NCI-H2081 treated with DMSO at 0.1 percent for 48 hours (cell line): ENCODE results near the gene SNRNP48.

Experiments used
- DNase-seq: peaks from one replicate; lab custom pipeline; 2025; lab: John Stamatoyannopoulos, UW

Gene SNRNP48

GRCh38 chr6:7594579-7595125 lies 4.7 kb downstream of the SNRNP48 start:
- DNase-seq: no peak

DNA sequence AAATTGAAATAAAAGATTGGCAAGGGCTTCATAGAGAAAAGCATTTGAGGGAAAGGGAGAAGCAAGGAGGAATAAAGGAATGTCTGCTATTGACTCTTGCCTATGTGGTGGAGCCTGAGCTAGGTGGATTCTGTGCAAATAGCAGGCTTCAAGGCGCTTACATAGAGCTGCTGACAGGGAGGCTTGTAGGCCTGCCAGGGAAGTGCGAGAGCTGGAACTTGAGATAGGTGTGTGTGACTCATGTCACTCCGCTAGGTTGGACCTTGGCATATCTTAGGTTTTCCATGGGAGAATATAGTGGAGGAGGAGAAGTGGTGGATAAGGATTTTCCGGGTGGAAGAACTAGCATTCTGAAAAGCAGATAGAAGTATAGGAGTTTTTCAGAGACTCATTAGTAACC lies 14.0 kb downstream of the SNRNP48 start:
- DNase-seq: no peak

- no peak for DNase-seq
Observed at GRCh38 chr6:7604506-7604905, 14.5 kb downstream of the SNRNP48 start.

- no peak for DNase-seq
Observed at GRCh38 chr6:7615611-7616383, 25.8 kb downstream of the SNRNP48 start.

GRCh38 chr6:7617801-7618764 lies 28.1 kb downstream of the SNRNP48 start:
- no peak for DNase-seq

GRCh38 chr6:7621761-7622160 lies 31.8 kb downstream of the SNRNP48 start:
- no peak for DNase-seq

GRCh38 chr6:7624796-7625710 lies 35.1 kb downstream of the SNRNP48 start:
- peak; percentile 13 for DNase-seq

DNA sequence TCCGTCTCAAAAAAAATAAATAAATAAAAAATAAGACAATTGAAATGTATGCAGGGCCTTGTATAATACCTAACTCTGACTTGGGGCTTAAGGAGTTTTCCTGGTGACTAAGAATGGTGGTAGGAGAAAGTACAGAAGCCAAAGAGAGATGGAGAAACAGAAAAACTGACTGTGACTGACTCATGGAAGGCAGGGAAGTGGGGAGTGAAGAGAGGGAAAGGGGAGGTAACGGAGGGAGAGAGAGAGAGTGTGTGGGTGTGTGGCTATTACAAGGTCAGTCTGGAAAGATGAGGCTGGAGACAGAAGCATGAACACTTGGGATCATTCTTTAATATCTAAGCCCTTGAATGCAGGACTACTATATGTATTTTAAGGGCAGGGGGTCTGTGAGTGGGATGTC lies 38.5 kb downstream of the SNRNP48 start:
- DNase-seq: no peak

DNA sequence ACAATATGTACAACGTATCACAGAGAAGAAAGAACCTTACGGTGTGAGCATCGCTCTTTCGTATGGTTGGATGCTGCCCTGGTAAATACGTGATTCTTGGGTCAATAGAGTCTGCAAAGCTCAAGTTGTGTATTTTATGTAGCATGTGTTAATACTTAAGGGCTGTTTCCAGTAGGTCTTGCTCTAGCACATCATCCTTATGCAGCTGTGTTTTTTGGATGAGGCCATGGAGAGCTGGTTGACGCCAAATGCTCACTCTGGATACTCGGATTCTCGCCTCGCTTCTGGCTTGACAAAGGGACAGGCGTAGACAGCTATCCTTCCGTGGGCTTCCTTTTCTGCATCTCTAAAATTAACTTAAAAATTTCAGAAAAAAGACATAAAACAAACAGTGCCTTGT lies 38.9 kb downstream of the SNRNP48 start:
- no peak for DNase-seq

- no peak for DNase-seq
Observed at GRCh38 chr6:7629321-7629720, 39.3 kb downstream of the SNRNP48 start.

DNA sequence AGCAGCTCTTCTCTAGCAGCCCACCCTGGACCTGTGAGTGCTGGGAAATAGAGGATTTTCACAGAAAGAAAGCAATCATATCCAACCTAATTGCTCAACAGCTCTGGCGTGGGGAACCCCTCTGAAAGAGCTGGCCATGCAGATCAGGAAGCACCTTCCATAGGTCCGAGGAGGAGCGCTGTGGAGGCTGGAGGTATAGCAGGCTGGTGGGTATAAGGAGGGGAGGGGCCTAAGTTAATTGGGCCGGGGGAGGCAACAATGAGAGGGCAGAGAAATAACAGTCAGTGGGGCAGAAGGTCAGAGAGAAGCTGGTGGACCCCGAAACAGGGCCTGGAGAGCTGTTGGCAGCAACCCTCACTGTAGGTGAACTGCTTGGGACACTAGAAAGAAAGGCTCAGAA lies 40.8 kb downstream of the SNRNP48 start:
- no peak for DNase-seq

DNA sequence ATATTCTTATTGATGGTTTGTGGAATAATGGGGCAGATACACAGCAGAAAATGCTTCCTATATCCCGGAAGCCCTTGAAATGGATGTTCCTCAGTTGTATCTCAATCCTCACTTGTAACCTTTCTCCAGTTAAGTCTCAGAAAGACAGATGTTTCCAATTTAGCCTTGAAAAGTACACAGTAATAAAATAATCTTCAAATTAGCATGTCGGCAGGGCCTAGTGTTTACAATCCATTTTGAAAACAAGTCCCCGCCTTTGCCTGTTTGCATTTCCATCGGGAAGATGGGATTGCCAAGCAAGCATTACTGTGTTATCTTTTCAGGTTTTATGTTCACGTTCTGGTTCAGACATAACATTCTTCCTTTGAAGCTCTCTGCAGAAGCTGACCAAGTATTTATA lies 41.5 kb downstream of the SNRNP48 start:
- no peak for DNase-seq

DNA sequence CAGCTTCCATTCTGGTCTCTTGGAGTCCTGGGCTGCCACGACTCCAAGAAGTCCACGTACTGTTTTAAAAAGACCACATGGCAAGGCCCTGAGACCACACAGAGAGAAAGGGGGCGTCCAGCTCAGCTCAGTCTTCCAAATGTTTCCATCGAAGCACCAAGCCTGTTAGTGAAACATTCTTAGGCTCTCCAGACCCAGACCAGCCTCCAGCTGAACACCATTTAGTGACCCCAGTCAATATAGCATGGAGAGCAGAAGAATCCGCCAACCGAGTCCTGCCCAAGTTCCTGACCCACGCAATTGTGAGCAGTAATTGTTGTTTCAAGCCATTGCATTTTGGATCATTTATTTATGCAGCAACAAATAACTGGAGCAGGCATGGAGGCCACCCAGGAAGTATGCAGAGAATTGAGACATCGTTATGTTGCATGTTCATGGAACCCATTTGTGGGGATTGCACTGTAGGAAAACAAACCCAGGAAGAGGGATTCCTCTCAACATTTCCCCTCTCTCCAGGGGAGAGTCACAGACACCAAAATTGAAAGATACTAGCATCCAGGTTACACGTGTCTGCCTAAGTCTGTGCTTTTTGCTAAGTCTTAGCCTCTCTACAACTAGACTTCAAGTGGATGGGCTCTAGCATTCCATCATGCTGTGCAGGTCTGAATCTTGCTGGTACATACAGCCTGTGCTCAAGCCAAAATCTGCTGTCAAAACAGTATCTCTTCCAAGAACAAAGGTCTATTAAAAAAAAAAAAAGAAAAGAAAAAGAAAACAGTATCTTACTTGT lies 42.7 kb downstream of the SNRNP48 start:
- no peak for DNase-seq

DNA sequence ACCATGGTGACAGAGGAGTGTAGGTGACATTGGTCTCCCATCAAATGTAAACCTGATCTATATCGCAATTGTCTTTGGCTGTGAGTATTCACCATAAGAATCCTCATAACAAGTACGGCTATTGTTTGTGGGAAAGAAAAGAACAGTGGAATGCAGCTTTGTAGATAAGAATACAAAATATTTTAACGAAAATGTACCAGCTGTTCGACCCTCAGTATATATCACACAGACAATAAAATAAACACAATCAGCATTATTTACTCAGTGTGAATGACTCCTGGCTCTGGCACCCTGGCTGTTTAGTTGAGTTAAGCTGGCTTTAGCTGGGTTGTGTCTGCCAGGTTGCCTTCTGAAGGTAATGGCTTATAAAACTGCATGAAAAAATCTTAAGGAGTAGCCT lies 43.4 kb downstream of the SNRNP48 start:
- DNase-seq: no peak

DNA sequence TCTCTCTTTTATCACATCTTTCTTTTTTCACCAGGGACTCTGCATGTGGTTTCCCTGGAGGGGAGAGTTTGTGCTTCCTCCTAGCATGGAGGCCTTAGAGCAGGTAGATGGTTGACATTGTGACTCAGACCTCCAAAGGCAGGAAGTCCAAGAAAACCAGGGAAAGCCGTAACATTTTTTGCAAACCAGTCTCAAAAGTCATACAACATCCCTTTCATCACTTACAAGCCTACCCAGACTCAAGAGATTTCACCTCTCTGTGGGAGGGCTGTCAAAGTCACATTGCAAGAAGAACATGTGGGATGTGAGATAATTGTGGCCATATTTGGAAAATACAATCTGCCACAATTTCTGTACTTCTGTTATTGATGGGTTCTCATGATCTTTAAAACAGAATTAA lies 46.2 kb downstream of the SNRNP48 start:
- no peak for DNase-seq

DNA sequence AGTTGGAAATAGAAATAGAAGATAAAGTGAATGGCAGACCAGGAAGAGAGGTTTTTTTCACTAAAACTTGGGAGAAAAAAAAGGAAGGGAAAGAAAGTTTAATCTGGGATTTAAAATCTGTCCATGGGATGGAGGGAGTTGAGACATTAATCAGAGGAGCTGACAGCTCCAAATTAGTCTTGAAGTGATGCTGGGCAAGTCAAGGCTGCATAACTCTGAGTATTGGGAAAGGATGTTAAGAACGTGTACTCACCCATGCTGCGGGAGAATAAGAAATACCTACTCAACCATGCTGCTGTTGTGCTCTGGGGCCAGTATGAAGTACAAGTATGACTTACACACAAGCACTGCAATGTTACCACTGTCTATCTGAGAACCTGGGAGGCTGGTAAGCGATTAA lies 47.5 kb downstream of the SNRNP48 start:
- DNase-seq: no peak

DNA sequence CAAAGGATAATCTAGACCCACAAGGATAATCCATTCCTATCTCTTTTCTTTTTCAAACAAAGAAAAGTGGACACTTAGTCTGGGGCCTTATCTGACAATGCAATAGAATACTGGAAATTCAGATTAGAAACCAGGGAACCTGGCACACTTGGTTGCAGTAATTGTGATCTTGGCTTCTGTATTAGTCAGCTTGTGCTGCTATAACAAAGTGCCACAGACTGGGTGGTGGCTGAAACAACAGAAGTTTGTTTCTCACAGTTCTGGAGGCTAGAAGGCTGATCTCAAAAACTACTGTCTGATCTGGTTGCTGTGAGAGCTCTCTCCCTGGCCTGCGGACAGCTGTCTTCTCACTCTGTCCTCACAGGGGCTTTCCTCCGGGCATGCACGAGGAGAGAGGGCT lies 49.4 kb downstream of the SNRNP48 start:
- no peak for DNase-seq

GRCh38 chr6:7640016-7640415 lies 50.0 kb downstream of the SNRNP48 start:
- no peak for DNase-seq

DNA sequence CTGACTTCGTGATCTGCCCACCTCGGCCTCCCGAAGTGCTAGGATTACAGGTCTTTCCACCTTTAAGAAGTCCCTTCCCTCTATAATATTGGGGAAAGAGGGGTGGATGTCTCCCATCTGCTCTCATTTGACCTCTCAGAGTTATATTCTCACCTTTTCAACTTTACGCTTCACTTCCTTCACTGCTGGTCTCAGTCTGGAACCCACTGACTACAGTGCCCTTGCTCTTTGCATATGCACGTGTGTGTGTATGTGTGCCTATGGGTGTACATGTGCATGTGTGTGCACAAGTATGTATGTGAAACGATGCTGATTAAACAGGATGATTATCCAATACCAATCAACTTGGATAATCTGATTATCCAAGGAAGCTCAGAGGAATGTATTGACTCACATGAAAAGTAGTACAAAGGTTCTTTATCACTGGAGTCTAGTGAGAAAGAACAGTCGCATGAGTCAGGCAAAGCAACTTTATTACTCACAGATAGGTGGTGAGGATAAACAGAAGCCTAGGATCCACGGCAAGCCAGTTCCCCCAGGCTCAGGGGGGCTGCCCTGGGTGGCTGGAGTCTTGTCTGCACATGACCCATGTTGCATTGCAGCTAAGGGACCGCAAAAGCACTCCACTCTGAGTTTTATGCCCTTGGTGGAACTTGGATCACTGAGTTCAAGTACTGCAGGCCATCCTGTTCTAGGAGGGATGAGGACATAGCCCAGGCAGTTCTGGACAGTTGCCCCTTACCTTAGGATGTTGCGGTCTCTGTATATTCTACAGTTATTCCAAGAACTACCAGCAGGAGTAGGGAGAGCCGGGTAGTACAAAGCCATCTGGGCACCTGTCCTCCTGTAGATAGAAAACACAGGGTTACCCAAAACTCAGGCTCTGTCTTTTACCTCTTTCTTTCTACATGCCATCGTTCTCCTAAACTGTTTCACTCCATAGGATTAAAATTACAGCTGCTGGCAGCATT lies 50.9 kb downstream of the SNRNP48 start:
- DNase-seq: no peak

DNA sequence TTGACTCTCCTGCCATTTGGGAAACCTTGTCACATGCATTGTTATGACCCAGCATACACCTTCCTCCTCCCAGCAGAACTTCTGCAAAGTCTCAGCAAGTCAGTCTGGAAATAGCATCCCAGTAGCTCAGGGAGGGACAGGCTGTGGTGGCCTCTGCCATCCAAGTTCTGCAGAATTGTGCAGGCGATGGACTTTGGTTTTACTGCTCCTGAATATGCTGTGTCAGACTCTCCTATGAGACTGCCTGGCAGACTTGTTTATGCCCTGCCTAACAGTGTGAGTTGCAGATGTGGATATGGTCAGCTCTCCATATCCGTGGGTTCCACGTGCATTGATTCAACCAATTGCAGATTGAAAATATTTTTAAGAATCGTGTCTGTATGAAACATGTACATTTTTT lies 52.8 kb downstream of the SNRNP48 start:
- DNase-seq: no peak
